ENCODE results near the gene ACAN. TPM values are rescaled to one million over a fixed set of nuclear protein-coding genes. Genes with fewer than 3 reads are reported as not detected.

ACAN gene
- total and polyA plus RNA-seq, 9 of the 15 experiments (the other 6 are each of a cell fraction or from before 2014, with no cell fraction given): not detected

DNA sequence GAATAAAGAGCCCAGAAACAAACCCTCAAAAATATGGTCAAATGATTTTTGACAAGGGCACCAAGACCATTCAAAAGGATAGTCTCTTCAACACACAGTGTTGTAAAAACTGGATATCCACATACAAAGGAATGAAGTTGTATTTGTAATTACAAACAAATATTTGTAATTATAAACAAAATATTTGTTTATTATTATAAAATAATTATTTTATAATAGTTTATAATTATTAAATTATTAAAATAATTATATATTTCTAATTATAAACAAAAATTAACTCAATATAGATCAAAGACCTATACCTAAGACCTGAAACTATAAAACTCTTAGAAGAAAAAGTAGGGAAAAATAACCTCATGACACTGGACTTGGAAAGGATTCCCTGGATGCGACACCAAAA is 23.3 kb upstream of the ACAN start (continued):
- TF ChIP-seq, protein P1, sequence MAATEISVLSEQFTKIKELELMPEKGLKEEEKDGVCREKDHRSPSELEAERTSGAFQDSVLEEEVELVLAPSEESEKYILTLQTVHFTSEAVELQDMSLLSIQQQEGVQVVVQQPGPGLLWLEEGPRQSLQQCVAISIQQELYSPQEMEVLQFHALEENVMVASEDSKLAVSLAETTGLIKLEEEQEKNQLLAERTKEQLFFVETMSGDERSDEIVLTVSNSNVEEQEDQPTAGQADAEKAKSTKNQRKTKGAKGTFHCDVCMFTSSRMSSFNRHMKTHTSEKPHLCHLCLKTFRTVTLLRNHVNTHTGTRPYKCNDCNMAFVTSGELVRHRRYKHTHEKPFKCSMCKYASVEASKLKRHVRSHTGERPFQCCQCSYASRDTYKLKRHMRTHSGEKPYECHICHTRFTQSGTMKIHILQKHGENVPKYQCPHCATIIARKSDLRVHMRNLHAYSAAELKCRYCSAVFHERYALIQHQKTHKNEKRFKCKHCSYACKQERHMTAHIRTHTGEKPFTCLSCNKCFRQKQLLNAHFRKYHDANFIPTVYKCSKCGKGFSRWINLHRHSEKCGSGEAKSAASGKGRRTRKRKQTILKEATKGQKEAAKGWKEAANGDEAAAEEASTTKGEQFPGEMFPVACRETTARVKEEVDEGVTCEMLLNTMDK (IDR thresholded peaks at IDR 0.05; ENCODE audit: borderline replicate concordance, insufficient read depth, low read depth, low read length, poor library complexity, severe bottlenecking): no peak
- TF ChIP-seq ELF2 (CRISPR knock-in tag; IDR thresholded peaks at IDR 0.05) (no peak), E2F3 (CRISPR knock-in tag; IDR thresholded peaks at IDR 0.05) (no peak), SIRT6 (IDR thresholded peaks at IDR 0.05; ENCODE audit: low read depth, low read length) (no peak), FOXJ3 (CRISPR knock-in tag; IDR thresholded peaks at IDR 0.05) (no peak), CBX5 (IDR thresholded peaks at IDR 0.05; ENCODE audit: borderline replicate concordance, low read depth) (no peak)
- TF ChIP-seq, protein P2, sequence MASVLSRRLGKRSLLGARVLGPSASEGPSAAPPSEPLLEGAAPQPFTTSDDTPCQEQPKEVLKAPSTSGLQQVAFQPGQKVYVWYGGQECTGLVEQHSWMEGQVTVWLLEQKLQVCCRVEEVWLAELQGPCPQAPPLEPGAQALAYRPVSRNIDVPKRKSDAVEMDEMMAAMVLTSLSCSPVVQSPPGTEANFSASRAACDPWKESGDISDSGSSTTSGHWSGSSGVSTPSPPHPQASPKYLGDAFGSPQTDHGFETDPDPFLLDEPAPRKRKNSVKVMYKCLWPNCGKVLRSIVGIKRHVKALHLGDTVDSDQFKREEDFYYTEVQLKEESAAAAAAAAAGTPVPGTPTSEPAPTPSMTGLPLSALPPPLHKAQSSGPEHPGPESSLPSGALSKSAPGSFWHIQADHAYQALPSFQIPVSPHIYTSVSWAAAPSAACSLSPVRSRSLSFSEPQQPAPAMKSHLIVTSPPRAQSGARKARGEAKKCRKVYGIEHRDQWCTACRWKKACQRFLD (CRISPR knock-in tag; IDR thresholded peaks at IDR 0.05): no peak
- TF ChIP-seq, protein P3, sequence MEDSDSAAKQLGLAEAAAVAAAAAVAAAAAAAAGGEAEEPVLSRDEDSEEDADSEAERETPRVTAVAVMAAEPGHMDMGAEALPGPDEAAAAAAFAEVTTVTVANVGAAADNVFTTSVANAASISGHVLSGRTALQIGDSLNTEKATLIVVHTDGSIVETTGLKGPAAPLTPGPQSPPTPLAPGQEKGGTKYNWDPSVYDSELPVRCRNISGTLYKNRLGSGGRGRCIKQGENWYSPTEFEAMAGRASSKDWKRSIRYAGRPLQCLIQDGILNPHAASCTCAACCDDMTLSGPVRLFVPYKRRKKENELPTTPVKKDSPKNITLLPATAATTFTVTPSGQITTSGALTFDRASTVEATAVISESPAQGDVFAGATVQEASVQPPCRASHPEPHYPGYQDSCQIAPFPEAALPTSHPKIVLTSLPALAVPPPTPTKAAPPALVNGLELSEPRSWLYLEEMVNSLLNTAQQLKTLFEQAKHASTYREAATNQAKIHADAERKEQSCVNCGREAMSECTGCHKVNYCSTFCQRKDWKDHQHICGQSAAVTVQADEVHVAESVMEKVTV (CRISPR knock-in tag; IDR thresholded peaks at IDR 0.05): no peak

Data from K562 (cell line).